Endothelial cell of umbilical vein (primary cell): ENCODE data around the gene INTS7. TPM values are rescaled to one million over a fixed set of nuclear protein-coding genes. Genes with fewer than 3 reads are reported as not detected.
A peak's percentile ranks its signal among the peaks of the same experiment; 100 is the strongest.

Experiments used
- Bru-seq: library from RNA; stranded (reverse); fragments of 400-500 nt; gene quantifications from one replicate; lab custom pipeline; 2021; lab: Mats Ljungman, UMichigan
- BruChase-seq, 2 experiments: library from RNA; stranded (reverse); fragments of 400-500 nt; gene quantifications; one replicate each; lab custom pipeline; 2021; lab: Mats Ljungman, UMichigan
- BruUV-seq: library from RNA; stranded (reverse); fragments of 400-500 nt; replicated peaks from 2 replicates; lab custom pipeline; 2021; lab: Mats Ljungman, UMichigan
- CTCF ChIA-PET: fragments of 300-600, 350-600 bp; sonication (Branson Sonifier 250); formaldehyde crosslinking; loops from one replicate; lab custom pipeline; 2021; ENCODE audit warnings: antibody characterized with exemption, inconsistent platforms; lab: Charles Lee
- POLR2A ChIA-PET: fragments of 300-600, 350-600 bp; sonication (Branson Sonifier 250); formaldehyde crosslinking; loops from one replicate; lab custom pipeline; 2021; ENCODE audit warnings: antibody characterized with exemption, inconsistent platforms; lab: Charles Lee
- DNase-seq: peaks from one replicate; pipeline ENCODE4 v3.0.0-alpha.2; 2011; ENCODE audit warnings: low read depth, low spot score
- FAIRE-seq: peaks from 2 replicates; lab custom pipeline; 2011; peaks lifted over from hg19 to GRCh38; lab: Jason Lieb, UNC
- H2AFZ ChIP-seq: 2 replicates; pipeline ENCODE4 v1.6.0; 2012; ENCODE audit warnings: low read depth, low read length, control low read depth, inconsistent platforms
- H3K27ac ChIP-seq: 2 replicates; pipeline ENCODE4 v1.5.1; 2011; ENCODE audit warnings: low read depth, mild to moderate bottlenecking, control low read depth, low read length, moderate library complexity; ENCODE audit not compliant: insufficient read depth
- H3K27me3 ChIP-seq, 2 experiments: 2 replicates each; pipeline versions ENCODE4 v1.6.0 to v1.6.1; 2011; ENCODE audit warnings: low read length in 2 of 2, mixed read lengths in 1 of 2; ENCODE audit not compliant: control insufficient read depth in 2 of 2, insufficient read depth in 2 of 2
- H3K36me3 ChIP-seq, 2 experiments: 2 replicates in 1 of 2; 3 replicates in 1 of 2; pipeline ENCODE4 v1.5.1; 2011; ENCODE audit warnings: low read length in 2 of 2, mild to moderate bottlenecking in 1 of 2, moderate library complexity in 1 of 2; ENCODE audit not compliant: control insufficient read depth in 2 of 2, insufficient read depth in 2 of 2; ENCODE audit errors: extremely low read depth in 1 of 2
- H3K4me1 ChIP-seq: 3 replicates; pipeline ENCODE4 v1.5.1; 2011; ENCODE audit warnings: mild to moderate bottlenecking, low read length; ENCODE audit not compliant: control insufficient read depth, insufficient read depth; ENCODE audit errors: extremely low read depth
- H3K4me2 ChIP-seq: 2 replicates; pipeline ENCODE4 v1.6.1; 2011; ENCODE audit warnings: low read length, control low read depth, mixed read lengths; ENCODE audit not compliant: insufficient read depth
- H3K4me3 ChIP-seq, 3 experiments: fragments of 200-600 bp in 1 of 3; sonication (generic), shearing (Covaris generic) in 1 of 3; replicated peaks in 1 of 3; 2 replicates each; pipeline ENCODE4 v1.5.1; 2011 to 2016; ENCODE audit warnings: control low read depth in 3 of 3, low read length in 3 of 3, mild to moderate bottlenecking in 2 of 3, inconsistent platforms in 1 of 3, low read depth in 1 of 3, moderate library complexity in 1 of 3; ENCODE audit not compliant: insufficient read depth in 1 of 3
- H3K79me2 ChIP-seq: 2 replicates; pipeline ENCODE4 v1.6.0; 2012; ENCODE audit warnings: low read length, inconsistent platforms; ENCODE audit not compliant: control insufficient read depth, insufficient read depth
- H3K9ac ChIP-seq: replicated peaks from 2 replicates; pipeline ENCODE3; 2011; ENCODE audit warnings: low read length, control low read depth; ENCODE audit not compliant: insufficient read depth; ENCODE audit errors: extremely low read depth
- H3K9me1 ChIP-seq: replicated peaks from 3 replicates; pipeline ENCODE4 v1.6.0; 2011; ENCODE audit warnings: mild to moderate bottlenecking, low read length; ENCODE audit not compliant: control insufficient read depth, insufficient read depth; ENCODE audit errors: extremely low read depth
- H3K9me3 ChIP-seq: replicated peaks from 2 replicates; pipeline ENCODE4 v1.5.1; 2012; ENCODE audit warnings: low read length, inconsistent platforms; ENCODE audit not compliant: control insufficient read depth, insufficient read depth
- H4K20me1 ChIP-seq: replicated peaks from 2 replicates; pipeline ENCODE3; 2011; ENCODE audit warnings: mild to moderate bottlenecking, low read length; ENCODE audit not compliant: control insufficient read depth, insufficient read depth; ENCODE audit errors: extremely low read depth
- CTCF ChIP-seq, 2 donors: IDR thresholded peaks; 1 replicate in 1 of 2; 2 replicates in 1 of 2; pipeline ENCODE4 v1.5.1; 2011; ENCODE audit warnings: low read length in 2 of 2, mild to moderate bottlenecking in 2 of 2, moderate library complexity in 2 of 2, control low read depth in 1 of 2, inconsistent platforms in 1 of 2, low read depth in 1 of 2; ENCODE audit not compliant: insufficient read depth in 1 of 2; ENCODE audit errors: extremely low read depth in 1 of 2
- FOS ChIP-seq: IDR thresholded peaks from 2 replicates; pipeline ENCODE4 v1.6.1; 2011; ENCODE audit warnings: mild to moderate bottlenecking, low read length, moderate library complexity, borderline replicate concordance; ENCODE audit not compliant: insufficient read depth
- MAX ChIP-seq: IDR thresholded peaks from 2 replicates; pipeline ENCODE4 v1.6.1; 2011; ENCODE audit not compliant: insufficient read depth, insufficient read length
- MYC ChIP-seq: IDR thresholded peaks from one replicate; pipeline ENCODE4 v1.6.1; 2011; ENCODE audit warnings: mild to moderate bottlenecking, low read depth, low read length
- POLR2A ChIP-seq: IDR thresholded peaks from 2 replicates; pipeline ENCODE4 v1.6.1; 2012; ENCODE audit warnings: low read depth, mild to moderate bottlenecking, control low read depth, low read length
- POLR2AphosphoS5 ChIP-seq: IDR thresholded peaks from 2 replicates; pipeline ENCODE4 v1.6.1; 2012; ENCODE audit warnings: low read depth, mild to moderate bottlenecking, control low read depth, low read length, moderate library complexity; ENCODE audit not compliant: insufficient read depth
- dilution Hi-C: fragments of 300-500 bp; cut with MboI; formaldehyde crosslinking; loops from one replicate; pipeline ENCODE4 v1.15.0; 2019; ENCODE audit warnings: low sequenced_read_pairs; ENCODE audit not compliant: extremely low pct_ligation_motif_present
- intact Hi-C: fragments of 100-400 bp; cut with micrococcal nuclease; formaldehyde crosslinking; loops from one replicate; pipeline ENCODE4 v1.10.0; 2022
- long read RNA-seq: library from polyadenylated mRNA; stranded (forward); transcript quantifications from one replicate; pipeline ENCODE4 v2.0.0, GENCODE V29; 2021
- polyA minus RNA-seq, 3 experiments: library from RNA; depleted of rRNA, polyadenylated mRNA; stranded (reverse); fragments of >200 nt; gene quantifications; 1 replicate in 1 of 3; 2 replicates in 2 of 3; pipeline ENCODE4 v1.2.3, GENCODE V29; 2011
- polyA plus RNA-seq, 4 experiments: library from polyadenylated mRNA; depleted of rRNA in 3 of 4; stranded (reverse) in 3 of 4; unstranded in 1 of 4; fragments of >200 nt; gene quantifications; 2 replicates each; pipeline versions ENCODE4 v1.2.1 to v1.2.3, GENCODE V29; 2011 to 2012; ENCODE audit warnings: missing spikeins in 1 of 4
- total RNA-seq: library from RNA; stranded (reverse); gene quantifications from 2 replicates; pipeline ENCODE4 v1.2.3, GENCODE V29; 2021

INTS7 gene
- total RNA-seq (16.1 and 18.1 TPM in 2 replicates), polyA plus RNA-seq (9.0 and 9.1 TPM in 2 replicates), polyA minus RNA-seq (45.4 and 47.3 TPM in 2 replicates), Bru-seq, nascent RNA (percentile 83 among the genes with signal in this experiment), BruChase-seq, experiment 1, labeled RNA remaining after a 6-hour chase (percentile 74 among the genes with signal in this experiment), BruChase-seq, experiment 2, labeled RNA remaining after a 2-hour chase (percentile 81 among the genes with signal in this experiment)
- polyA plus RNA-seq (2011; cell fraction: cytosol; rRNA removed) = 11.1 and 12.8 TPM in 2 replicates
- polyA plus RNA-seq (2011; cell fraction: nucleus; rRNA removed) = 18.1 and 18.6 TPM in 2 replicates
- polyA plus RNA-seq (2012) = 8.6 and 12.5 TPM in 2 replicates
- 59.8 TPM for polyA minus RNA-seq (2011; cell fraction: cytosol; rRNA and poly(A)+ RNA removed)
- polyA minus RNA-seq (2011; cell fraction: nucleus; rRNA and poly(A)+ RNA removed) = 57.8 and 102 TPM in 2 replicates
- long read RNA-seq, full-length matches to known transcripts = 45 of 71 reads
- long read RNA-seq, partial matches to known transcripts = 11 of 71 reads
- long read RNA-seq, other reads (novel, unspliced or antisense) = 15 of 71 reads

GRCh38 chr1:212035123-212035834 is at the start of gene INTS7, which contains the start of gene DTL:
INTS7 (minus strand) TSS chr1:212035557; CDS start chr1:212035437, 120 bp downstream.
DTL (plus strand) TSS chr1:212035748; CDS start chr1:212035891, 143 bp downstream.
- FAIRE-seq = peak; percentile 96
- DNase-seq = peak; percentile 99
- intact Hi-C loops = loop anchor here (1.0 to 2.0 kb wide), 14 partner anchors 23 to 573 kb away; partner anchors contain the start of genes ATF3, LPGAT1, NENF and PPP2R5A
- Histone ChIP-seq H4K20me1 (no peaks in the 10 kb centered on the region), H2AFZ (peak within 1 kb of the TSS; percentile 74), H3K4me1 (peaks cover 36% of the 10 kb centered on the region), H3K27me3 (no peaks in the 10 kb centered on the region), H3K4me2 (peak within 1 kb of the TSS; percentile 97), H3K79me2 (peaks cover 72% of the 10 kb centered on the region), H3K9ac (peak within 1 kb of the TSS; percentile 89), H3K36me3 (no peaks in the 10 kb centered on the region), H3K9me1 (no peaks in the 10 kb centered on the region), H3K9me3 (no peaks in the 10 kb centered on the region), H3K27ac (peak within 1 kb of the TSS; percentile 71), H3K4me3 (peak within 1 kb of the TSS; percentile 70 to 94 (median 78))
- BruUV-seq = no TSS peak
- dilution Hi-C loops = no loop called here
- ChIA-PET CTCF (interaction anchor here (0.7 to 4.7 kb wide), 66 partner anchors 9 to 600 kb away, joined by 3 to 148 read pairs (median 4); partner anchors contain the start of genes NEK2 and PPP2R5A), POLR2A (interaction anchor here (1.2 to 1.5 kb wide), 4 partner anchors 36 to 573 kb away, joined by 3 to 4 read pairs (median 3); partner anchors contain the start of gene ATF3)
- TF ChIP-seq MAX = no peak
- no peak for TF ChIP-seq MYC
- peak; percentile 86 for TF ChIP-seq POLR2AphosphoS5
- peak; percentile 90 to 95 for TF ChIP-seq CTCF (IDR thresholded peaks at IDR 0.05; ENCODE audit: extremely low read depth in 1 of 2, insufficient read depth in 1 of 2, low read depth in 1 of 2, low read length in 2 of 2)
- TF ChIP-seq POLR2A = peak; percentile 76
- TF ChIP-seq FOS = no peak
